Measurements from ENCODE around the gene PRKCD.

Gene PRKCD

GRCh38 chr3:53190659-53191058 lies 29.6 kb downstream of the PRKCD start:
- no peak for DNase-seq (ENCODE audit: low read depth in 2 of 2)

DNA sequence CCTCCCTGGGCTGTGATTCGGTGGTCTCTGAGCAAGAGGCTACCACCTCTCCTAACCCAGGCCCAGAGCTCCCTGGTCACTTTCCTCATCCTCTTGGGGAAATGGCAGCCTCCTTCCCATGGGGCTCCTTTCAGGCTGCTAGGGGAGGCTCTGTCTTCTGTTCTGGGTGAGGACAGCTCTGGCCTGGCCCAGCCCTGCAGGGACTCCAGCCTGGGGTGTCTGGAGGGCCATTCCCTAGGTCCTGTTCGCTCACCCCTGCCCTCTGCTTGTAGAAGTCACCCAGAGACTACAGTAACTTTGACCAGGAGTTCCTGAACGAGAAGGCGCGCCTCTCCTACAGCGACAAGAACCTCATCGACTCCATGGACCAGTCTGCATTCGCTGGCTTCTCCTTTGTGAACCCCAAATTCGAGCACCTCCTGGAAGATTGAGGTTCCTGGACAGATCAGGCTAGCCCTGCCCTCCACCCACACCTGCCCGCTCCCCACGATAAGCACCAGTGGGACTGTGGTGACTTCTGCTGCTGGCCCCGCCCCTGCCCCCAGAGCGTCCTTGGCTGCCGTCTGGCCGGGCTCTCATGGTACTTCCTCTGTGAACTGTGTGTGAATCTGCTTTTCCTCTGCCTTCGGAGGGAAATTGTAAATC lies 30.9 kb downstream of the PRKCD start:
- no peak for DNase-seq (ENCODE audit: low read depth in 2 of 2)

GRCh38 chr3:53192608-53193007 lies 31.6 kb downstream of the PRKCD start:
- DNase-seq (ENCODE audit: low read depth in 2 of 2): no peak

DNA sequence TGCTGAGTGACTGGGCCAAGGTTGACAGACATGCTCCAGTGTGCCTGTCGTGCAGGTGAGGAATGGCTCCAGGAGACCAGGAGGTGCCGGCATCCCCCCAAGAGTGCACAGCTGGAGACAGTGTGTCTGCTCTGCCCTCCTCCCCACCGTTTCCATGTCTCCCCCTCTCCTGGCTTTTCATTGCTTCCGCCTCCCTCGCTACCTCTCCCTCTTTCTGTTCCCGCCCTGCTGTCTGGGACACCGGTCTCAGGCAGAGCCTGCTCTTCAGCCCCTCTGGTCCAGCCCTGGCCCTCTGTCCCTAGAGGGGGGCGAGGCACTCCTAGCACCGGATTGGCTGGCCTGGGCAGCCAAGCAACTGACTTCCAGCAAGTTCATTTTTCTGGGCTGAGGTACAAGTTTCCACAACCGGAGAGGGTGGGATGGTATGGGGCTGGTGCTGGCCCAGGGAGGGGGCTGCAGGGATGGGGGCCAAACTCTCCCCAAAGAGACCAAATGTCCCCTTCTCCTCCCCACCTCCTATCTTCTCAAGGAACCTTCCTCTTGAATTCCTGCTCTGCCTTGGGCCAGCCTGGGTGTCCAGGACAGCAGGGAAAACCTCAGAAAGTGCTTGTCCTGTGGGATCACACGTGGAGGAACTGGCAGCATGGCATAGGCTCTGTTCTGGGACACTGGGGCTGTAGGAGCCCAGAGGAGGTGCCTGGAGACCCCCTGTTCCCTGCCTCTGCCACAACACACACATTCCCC lies 32.6 kb downstream of the PRKCD start:
- DNase-seq (ENCODE audit: low read depth in 2 of 2): no peak

DNA sequence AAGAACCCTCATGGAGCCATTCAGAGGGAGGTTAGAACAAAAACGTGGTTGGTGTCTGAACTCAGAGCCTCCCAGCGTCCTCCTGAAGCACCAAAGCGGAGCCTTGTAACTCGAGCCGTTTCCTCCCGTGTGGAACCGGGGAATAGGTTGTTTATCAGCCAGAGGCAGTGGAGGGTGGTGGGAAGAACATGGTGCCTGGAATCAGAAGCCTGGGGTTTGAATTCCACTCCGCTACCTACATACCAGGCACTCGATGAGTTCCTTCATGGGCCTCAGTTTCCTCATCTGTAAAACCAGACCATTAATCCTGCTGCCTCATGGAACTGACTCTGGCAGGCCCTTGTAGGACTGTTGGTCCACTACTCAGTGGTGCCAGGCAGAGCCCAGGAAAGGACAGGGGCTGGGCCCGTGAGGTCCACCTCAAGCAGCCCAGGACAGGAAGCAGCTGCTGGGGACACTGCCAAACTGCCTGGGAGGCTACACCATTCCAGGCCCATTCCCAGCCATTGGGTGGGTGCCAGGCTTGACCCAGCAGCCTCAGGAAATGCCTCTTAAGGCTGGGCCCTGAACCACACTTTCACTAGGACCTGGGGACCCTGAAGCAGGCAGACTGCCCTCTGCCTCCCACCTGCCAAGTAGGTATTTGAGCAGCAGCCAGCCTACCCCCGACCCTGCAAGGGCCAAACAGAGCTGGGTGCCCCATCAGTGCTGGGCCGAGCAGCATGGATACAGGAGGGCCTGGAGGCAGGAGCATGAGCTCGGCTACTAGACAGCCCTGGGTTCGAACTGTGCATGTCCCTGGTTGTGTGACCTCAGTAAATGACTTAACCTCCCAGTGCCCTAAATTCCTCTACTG lies 33.4 kb downstream of the PRKCD start:
- DNase-seq (ENCODE audit: low read depth in 2 of 2): no peak

- no peak for DNase-seq (ENCODE audit: low read depth in 2 of 2)
These were observed 34.0 kb downstream of the PRKCD start for GRCh38 chr3:53195066-53195450.

DNA sequence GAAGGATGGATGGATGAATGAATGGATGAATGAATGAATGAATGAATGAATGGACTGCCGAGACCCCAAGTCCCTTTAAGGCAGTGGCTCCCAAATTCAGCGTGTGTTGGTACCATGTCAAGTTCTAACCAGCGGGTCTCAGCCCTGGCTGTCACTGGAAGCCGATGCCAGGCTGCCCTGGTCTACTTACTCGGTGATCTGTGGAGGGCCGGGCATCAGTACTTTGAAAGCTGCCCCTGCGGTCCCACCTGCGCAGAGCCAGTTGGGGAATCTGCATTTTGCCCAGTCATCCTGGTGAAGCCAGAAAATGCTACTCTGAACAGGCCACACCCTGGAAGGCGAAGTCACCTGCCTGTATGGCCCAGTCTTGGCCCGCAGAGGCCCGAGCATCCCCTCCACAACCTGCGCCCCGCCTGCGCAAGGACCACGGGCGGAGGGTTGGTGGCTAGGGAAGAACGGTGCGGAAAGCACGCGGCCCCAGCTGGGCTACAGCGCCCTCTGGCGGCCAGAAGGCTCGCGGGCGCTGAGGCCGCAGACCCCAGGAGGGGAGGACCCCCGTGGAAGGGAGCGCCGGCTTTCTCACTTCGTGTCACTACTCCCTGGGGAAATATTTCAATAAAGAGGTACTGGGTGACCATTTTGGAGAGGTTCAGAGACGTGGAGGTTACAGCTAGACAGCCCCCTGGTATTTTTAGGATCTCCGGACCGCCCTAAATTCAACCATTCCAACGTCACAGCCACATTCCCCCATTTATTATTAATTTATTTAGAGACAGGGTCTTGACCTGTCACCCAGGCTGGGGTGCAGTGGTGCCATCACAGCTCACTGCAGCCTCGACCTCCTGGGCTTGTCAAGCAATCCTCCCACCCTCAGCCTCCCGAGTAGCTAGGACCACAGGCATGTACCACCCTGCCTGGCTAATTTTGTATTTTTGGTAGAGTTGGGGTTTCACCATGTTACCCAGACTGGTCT lies 34.9 kb downstream of the PRKCD start:
- DNase-seq (ENCODE audit: low read depth in 2 of 2): peak; percentile 34 to 48

DNA sequence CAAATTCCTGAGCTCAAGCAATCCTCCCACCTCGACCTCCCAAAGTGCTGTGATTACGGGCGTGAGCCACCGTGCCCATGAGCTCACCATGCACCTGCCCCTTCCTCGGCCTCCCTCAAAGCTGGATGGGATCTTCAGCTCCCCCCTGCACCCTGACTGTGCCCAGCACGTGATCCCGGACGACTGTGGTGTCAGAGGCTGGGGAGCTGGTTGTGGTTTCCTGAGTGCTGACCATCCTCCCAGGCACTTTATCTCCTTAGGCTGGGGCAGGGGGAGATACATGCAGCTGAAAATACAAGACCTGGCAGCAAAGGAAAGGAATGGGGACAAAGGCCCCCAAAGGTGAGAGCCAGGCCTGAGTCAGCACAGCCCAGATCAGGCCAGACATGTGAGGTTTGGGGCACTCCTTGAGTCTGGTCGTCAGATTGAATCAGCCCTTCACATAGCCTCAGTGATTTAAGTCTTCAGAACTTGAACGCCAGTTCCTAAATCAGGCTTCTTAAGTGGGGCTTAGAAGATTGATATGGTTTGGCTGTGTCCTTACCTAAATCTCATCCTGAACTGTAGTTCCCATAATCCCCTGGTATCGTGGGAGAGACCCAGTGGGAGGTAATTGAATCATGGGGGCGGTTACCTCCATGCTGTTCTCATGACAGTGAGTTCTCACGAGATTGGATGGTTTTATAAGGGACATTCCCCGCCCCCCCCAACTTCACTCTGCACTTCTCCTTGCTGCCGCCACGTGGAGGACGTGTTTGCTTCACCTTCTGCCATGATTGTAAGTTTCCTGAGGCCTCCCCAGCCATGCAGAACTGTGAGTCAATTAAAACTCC lies 35.8 kb downstream of the PRKCD start:
- DNase-seq (ENCODE audit: low read depth in 2 of 2): peak; percentile 8 to 39

DNA sequence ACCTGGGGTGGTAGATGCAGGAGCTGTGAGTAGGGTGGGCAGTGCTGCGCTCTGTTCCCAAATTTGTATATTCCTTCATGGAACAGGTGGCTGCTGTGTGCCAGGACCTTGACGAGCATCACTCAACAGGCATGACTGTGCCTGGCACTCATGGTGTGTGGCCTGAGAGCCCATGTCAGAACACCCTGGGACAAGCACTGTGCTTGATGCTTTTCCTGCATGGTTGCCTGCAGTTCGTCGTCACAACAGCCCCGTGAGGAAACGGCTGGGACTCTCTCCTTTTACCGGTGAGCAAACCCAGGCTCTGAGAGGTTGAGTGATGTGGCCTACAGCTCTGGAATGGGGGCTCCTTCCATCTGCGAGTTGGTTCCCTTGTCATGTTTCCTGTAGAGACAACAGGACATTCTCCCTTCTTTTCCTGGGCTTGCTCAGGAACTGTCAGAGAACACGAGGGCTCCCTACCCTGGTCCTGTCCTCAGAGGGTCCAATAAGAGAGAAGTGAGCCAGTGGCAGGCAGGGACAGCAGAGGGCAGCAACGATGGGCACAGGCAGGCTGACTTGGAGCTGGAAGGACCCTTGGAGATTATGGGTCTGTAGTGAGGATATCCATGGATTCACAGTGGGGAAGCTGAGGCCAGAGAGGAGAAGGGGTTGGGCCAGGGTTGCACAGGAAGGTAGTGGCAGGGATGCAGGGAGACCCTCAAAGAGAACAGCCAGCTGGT lies 37.4 kb downstream of the PRKCD start:
- DNase-seq (ENCODE audit: low read depth in 2 of 2): no peak

DNA sequence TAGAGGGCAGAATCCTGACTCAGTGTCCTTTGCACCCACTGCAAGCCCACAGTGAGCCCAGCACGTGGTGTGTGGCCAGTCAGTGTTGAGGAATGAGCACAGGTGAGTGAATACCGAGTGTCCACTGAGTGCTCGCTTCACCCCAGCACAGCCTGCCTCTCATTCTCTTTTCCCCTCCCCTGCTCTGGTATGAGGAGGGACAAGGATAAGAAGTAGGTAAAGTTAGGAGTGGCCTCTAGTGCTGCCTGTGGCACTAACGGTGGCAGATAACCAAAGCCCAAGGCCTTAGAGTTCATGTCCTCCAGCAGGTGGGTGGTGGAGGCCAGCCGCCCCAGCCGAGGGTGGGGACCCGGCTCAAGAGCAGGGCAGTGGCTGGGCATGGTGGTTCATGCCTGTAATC lies 38.0 kb downstream of the PRKCD start:
- DNase-seq (ENCODE audit: low read depth in 2 of 2): no peak

DNA sequence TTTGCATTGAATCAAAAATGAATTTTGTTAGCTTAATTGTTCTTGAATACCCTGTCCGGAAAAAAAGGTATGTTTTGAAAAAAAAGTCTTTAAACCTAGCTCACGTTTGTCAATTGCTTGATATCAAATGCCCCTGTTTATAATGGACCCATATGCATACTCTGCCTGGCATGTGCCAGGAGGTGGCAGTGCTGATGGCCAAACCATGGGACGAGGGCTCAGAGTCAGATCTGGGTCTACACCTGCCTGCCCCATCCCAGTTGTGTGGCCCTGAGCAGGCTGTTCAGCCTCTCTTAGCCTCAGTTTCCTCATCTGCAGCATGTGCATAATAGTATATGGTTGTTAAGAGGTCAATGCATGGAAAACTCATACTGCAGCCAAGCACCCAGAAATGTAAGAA lies 38.8 kb downstream of the PRKCD start:
- DNase-seq (ENCODE audit: low read depth in 2 of 2): no peak

DNA sequence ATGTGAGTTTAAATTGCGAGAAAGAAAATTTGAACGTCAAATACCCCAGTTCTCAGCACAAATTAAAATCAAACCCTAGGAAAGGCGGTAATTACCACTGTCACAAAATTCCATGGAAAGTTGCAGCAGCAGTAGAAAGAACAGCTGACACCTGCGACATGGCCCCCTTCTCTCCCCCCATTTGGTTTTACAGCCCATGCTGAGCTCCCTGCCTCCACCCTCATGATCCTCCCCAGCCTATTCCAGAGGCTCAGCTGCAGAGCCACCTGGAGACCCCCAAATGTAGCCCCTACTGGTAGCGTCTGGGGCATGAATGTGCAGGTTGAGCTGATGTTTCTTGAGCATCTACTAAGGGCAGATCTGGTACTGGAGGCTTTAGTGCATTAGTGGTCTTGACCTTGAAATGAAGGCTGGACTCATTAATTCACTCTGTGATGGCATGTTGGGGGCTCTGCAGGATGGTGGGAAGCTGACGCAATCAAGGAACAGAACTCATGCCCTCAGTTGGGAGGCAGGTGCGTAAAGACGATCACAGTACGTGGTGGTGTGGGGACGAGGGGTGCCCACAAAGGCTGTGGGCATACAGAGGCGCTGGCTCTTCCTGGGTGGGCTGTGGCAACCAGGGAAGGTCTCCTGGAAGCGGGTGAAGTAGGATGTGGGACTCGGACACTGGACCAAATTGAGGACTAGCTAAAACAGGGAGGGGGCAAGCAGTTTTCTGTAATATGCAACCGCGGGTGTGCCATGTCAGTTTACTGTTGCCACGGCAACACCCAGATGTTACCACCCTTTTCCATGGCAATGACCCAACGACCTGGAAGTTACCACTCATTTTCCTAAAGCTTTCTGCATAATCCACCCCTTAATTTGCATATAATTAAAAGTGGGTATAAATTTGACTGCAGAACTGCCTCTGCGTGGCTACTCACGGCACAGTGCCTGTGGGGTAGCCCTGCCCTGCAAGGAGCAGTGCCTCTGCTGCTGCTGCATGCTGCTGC lies 39.8 kb downstream of the PRKCD start:
- no peak for DNase-seq (ENCODE audit: low read depth in 2 of 2)

DNA sequence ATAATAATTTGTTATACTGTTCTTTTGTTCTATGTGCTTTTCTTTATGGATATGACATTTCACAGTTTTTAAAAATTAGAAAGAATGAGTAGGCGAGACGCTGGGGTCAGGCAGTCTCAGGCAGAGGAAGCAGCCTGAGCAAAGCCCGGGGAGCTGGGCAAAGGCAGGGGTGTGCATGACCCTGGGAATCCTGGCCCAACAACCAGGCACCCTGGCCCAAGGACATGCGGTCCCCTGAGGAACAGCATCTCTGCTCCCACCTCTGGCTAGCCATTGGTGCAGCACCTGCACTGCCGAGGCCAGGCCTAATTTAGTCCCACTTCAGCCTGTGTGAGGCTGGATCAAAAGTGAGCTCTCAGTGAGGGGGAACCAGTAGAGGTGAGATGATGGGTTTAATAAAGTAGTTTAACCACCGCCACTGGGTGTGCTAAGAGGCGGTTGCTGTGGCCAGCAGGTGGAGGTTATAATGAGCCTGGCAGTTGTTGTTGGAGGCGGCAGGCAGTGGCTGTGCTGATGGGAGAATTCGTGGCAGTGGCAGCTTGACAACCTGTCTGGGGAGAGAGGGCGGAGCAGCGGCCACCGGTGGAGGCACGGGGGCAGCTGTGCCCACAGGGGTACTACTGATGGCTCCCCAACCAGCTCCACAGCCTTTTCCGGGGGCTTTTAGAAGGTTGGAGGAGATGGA lies 41.5 kb downstream of the PRKCD start:
- no peak for DNase-seq (ENCODE audit: low read depth in 2 of 2)

GRCh38 chr3:53211706-53212702 lies 51.0 kb downstream of the PRKCD start:
- no peak for DNase-seq (ENCODE audit: low read depth in 2 of 2)

GRCh38 chr3:53213276-53213675 lies 52.3 kb downstream of the PRKCD start:
- no peak for DNase-seq (ENCODE audit: low read depth in 2 of 2)

- DNase-seq (ENCODE audit: low read depth in 2 of 2): no peak
These were observed 54.8 kb downstream of the PRKCD start for GRCh38 chr3:53215816-53216215.

DNA sequence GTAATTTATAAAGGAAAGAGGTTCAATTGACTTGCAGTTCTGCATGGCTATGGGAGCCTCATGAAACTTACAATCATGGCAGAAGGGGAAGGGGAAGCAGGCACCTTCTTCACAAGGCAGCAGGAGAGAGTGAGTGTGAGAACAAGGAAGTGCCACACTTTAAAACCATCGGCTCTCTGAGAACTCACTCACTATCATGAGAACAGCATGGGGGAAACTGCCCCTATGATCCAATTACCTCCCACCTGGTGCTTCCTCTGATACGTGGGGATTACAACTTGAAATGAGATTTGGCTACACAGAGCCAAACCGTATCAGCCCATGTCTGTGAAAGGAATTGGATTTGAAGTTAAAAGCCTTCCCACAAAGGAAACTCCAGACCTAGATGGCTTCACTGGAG lies 55.7 kb downstream of the PRKCD start:
- no peak for DNase-seq (ENCODE audit: low read depth in 2 of 2)

Measured in stimulated activated CD8-positive, alpha-beta memory T cell treated with anti-CD3 and anti-CD28 coated beads, Interleukin-2, amount 100 ng/mL, for 48 hours (primary cell).